Glomerular visceral epithelial cell (primary cell): ENCODE data around the gene ANAPC4.
"Not testable (repeated sequence)": the region's sequence is repeated elsewhere in the genome, so short reads cannot be mapped to it uniquely, and the experiment has no call there.

ENCODE experiments used
- DNase-seq: peaks from one replicate; pipeline ENCODE4 v3.0.0-alpha.2; 2016; ENCODE audit errors: extremely low spot score

The ANAPC4 gene, protein sequence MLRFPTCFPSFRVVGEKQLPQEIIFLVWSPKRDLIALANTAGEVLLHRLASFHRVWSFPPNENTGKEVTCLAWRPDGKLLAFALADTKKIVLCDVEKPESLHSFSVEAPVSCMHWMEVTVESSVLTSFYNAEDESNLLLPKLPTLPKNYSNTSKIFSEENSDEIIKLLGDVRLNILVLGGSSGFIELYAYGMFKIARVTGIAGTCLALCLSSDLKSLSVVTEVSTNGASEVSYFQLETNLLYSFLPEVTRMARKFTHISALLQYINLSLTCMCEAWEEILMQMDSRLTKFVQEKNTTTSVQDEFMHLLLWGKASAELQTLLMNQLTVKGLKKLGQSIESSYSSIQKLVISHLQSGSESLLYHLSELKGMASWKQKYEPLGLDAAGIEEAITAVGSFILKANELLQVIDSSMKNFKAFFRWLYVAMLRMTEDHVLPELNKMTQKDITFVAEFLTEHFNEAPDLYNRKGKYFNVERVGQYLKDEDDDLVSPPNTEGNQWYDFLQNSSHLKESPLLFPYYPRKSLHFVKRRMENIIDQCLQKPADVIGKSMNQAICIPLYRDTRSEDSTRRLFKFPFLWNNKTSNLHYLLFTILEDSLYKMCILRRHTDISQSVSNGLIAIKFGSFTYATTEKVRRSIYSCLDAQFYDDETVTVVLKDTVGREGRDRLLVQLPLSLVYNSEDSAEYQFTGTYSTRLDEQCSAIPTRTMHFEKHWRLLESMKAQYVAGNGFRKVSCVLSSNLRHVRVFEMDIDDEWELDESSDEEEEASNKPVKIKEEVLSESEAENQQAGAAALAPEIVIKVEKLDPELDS

DNA sequence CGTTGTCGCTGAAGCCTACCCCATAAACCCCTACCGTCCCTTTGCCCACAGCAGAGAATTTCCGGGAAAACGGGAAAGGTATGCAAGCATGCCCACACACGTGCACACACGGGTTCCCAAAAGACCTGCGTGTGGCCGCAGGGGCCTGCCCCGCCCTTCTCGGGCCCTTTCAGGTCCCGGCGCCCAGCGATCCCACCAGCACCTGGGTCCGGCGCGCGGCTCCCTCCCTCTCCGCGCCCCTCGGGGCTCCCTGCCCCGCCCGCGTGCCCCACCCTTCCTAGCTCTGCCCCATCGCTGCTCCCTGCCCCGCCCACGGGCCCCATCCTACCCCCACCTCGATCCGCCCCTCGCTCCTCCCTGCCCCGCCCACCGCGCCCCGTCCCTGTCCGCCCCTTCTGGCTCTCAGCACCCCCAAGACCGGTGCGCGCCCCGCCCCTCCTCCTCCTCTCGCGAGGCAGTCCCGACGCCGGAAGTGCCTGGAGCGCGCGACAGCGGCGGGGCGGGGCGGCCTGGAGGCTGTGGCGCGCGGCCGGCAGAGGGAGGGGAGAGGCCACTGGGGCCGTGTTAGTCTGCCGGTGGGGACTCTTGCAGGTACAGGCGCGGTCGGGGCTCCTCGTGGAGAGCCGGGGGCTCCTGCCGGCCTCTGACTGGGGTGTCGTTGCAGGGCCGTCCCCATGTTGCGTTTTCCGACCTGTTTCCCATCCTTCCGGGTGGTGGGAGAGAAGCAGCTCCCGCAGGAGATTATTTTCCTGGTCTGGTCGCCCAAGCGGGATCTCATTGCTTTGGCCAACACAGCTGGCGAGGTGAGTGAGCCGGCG, at the start of gene ANAPC4:
Gene ANAPC4, plus strand, starts transcription at position 510 of the 818 bp plus-strand sequence. Its CDS starts 165 bp downstream, at position 675.
- DNase-seq = peak; percentile 97

DNA sequence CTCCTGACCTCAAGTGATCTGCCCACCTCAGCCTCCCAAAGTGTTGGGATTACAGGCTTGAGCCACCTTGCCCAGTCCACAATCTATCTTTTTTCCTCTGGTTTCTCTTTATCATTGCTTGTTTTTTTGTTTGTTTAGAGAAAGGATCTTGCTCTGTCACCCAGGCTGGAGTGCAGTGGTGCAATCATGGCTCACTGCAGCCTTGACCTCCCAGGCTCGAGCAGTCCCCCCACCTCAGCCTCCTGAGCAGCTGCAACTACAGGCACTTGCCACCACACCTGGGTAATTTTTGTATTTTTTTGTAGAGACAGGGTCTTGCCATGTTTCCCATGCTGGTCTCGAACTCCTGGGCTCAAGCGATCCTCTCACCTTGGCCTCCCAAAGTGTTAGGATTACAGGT, 48.6 kb upstream of the ANAPC4 start:
- DNase-seq = not testable (repeated sequence)

DNA sequence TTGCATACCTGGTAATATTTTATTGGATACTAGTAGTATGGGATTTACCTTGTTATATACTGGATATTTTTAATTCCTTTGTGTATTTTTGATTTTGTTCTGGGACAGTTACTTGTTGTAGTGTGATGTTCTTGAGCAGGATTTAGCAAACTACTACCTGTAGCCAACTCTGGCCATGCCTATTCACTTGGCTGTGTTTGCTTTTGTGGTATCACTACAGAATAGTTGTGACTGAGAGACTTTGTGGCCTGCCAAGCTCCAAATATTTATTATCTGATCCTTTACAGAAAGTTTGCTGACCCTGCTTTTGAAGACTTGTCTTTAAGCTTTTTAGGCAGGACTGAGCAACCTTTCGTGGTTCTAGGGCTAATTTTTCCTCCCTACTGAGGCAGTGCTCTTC, 46.7 kb upstream of the ANAPC4 start:
- no peak for DNase-seq

DNA sequence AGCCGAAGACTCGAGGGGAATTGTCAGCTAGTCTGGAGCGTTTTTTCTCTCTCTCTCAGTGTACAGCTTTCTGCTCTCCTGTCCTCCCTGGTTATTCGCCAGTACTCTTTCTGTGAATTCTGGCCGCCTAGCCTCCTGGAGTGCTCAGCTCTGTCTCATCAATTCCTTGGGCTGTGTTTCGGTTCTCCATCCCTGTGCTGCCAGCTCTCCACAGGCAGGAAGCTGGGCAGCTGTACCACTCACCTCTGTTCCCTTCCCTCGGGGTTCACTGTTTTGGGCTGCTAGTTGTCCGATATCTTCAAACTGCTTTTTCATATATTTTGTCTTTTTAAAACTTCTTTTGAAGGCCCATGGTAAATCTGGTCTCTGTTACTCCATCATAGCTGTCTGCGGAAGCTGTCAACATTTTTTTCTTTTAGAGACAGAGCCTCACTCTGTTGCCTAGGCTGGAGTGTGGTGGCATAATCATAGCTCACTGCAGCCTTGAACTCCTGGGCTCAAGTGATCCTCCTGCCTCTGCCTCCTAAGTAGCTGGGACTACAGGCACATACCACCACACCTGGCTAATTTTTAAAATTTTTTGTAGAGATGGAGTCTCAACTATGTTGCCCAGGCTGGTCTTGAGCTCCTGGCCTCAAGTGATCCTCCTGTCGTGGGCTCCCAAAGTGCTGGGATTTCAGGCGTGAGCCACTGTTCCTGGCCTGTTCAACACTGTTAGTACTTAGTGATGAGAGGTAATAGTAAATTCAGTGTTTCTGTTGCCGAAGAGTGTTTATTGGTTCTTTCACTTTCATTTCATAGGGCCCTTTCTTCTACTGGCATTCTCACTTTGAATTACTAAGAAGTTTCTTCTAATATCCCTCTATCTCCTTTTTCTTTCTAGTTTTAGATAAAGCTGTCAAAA, 45.9 kb upstream of the ANAPC4 start:
- no peak for DNase-seq

DNA sequence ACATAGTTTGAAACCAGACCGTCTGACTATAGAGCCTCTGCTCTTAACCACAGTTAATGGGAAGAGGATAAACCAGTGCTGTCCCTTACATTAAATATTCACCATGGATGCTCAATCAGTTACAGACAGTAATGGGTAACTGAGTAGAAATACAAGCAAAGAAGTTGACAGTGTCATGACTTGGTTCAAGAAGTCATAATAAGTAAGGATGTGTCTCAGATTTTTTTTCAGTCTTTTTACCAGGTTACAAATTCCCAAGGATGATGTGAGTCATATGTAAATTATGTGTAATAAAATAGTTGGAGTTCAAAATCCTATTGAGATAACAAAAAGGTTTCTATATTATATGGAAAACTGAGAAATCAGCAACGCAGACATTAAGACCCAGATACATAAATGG, 33.4 kb upstream of the ANAPC4 start:
- DNase-seq = peak; percentile 13

DNA sequence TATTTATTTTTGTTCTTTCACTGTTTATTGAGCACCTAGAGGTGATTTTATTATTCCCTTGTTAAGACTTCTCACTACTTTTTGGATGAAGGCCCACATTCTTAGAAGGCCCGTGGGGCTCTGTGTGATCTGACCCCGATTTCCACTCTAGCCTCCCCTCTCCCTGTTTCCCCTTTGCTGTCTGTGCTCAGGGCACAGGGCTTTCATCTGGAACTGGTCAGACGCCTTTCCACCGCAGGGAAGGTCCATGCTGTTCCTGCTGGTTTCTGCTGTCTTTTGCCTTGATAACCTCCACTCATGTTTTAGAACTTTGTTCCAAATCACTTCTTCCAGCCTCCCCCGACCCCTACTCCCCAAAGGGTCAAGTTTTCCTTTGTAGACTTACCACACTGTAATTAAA, 31.3 kb upstream of the ANAPC4 start:
- no peak for DNase-seq

DNA sequence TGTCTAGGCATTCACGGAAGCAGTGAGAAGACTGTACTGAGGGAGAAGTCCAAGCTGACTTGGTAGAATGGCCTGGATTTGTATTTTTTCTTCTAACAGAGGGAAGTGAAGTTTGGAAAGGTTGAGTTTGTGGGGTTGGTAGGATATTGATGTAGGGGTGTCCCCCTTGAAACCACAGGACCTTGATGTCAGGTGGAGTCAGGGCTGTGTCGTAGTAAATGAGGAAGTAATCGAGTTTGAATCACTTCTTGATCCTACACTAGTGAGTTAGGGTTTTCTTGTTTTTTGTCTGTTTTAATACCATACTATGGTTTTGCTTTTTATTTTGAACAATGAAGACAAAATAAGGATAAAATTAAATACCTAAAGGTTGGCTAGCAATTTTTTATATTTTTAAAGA, 30.1 kb upstream of the ANAPC4 start:
- no peak for DNase-seq

DNA sequence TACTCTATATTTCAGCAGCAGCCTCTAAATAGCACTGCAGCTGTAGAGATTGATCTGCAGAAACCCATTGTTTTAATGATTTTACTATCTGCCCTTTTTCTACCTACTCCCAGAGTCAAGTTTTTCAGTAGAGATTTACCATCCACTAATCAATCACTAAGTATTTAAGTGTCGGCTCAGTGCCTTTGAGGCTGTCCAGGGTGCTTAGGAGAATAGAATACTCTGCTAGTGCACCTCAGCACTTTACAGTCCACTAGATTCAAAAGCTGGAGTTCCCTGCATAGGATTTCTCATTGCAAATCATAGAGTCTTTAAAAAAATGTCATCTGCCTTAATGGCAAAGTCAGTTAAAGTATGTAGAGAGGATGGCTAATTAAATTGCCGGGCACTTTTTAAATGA, 29.6 kb upstream of the ANAPC4 start:
- no peak for DNase-seq

DNA sequence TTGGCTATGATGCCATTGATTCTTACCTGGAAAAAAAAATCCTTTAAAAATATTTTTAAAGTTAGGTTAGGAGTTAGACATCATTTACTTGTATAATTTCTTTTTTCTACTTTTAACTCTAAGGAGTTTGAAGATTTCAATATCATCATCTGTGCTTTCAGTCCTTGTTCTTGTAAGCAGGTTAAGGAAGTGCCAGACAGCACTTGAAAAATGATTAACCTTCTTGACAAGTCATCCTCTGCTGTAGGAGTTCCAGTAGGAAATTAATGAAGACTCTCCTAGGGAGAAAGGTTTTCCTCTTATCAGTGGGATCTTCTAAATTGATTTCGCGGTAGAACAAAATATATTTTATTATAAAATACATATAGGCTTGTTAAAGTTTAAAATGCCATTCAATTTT, 29.1 kb upstream of the ANAPC4 start:
- DNase-seq = no peak

DNA sequence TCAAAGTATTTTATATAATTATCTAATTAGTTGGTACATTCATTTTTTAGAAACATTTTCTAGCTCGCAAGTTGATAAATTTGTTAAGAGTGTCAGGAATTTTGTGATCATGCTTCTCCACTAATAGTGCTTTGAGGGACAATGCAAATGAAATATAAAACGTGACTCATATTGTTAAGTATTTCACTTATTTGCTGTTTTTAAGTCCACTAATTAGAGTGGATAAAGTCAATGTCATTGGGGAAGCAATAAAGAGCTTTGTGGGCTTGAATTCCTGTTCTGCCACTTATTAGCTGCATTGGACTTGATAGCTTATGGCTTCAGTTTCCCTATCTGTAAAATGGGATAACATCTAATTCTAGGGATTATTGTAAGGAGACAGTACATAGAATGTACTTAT, 26.5 kb upstream of the ANAPC4 start:
- no peak for DNase-seq

DNA sequence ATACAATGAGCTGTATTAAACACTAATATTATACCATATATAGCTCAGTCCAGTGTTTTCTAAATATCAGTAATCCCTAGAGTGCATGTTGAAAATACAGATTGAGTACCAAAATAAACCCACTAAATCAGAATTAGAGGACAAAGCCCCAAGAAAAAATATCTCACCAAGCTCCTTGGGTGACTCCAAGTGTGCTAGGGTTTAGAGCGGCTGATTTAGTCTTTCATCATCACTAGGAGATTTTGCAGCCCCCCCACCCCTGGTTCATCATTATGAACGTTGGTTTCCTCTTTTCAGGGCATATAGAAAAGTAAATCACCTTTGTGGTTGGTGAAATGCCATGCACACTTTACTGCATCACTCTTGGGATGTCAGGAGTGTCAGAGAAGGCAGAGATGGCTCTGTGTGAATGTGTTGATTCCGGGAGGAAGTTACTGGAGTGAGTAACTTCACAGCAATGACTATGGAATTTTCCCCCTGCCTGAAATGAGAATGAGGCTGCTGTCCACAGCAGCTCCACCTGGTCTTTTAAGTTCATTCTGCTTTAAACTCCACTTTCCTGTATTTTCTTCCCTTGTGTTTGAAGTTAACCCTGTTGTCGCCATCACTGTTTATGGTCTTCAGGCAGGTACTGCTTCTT, 25.2 kb upstream of the ANAPC4 start:
- peak; percentile 52 for DNase-seq

DNA sequence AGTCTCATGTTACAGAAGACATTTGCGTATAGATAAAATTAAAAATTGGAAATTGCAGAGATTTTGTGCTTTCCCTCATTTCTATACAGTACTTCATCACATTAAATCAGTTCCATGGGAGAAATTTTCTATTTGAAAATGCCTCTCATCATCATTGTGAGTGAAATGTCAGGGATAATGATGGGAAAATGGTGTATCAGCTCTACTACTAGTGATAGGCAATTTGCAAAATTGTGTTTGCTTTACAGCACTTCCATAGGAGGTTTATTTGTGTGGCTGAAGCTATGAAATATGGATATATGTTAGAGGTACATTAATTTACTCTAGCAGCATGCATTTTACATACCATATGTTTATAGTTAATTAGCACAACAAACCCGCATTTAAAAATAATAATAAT, 21.0 kb upstream of the ANAPC4 start:
- DNase-seq = no peak

DNA sequence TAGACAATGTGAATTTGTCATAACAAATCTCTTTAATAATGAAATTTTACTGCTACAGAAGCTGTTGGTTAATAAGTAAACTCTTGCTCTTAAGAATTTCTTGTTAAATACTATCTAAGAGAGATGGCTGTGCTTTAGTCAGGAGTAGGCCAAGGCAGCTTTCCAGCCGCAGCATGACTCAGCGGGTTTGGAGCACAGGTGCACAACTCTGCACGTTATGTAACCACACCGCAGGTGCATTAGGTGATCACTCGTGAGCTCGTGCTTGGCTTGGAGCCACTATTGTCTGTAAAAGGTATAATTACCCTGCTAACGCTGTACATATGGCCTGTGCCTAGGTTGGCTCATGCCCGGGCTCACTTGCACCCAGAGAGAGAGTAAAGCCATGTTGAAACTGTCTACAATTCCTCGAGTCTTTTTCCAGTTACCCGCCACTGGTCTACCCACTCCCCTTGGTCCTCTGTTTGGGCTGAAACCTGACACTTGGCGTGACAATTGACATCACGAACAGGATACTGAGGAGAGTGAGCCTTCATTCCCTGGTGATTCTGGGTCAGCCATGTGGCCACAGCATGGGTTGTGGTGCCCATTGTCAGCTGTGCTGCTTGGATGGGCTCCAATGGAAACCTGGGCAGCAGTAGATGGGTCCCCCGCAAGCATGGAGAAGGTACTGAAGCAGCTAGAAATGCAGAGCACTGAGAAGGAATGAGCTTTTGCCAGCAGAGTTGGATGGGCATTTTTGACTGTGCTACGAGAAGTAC, 18.4 kb upstream of the ANAPC4 start:
- DNase-seq = peak; percentile 67

DNA sequence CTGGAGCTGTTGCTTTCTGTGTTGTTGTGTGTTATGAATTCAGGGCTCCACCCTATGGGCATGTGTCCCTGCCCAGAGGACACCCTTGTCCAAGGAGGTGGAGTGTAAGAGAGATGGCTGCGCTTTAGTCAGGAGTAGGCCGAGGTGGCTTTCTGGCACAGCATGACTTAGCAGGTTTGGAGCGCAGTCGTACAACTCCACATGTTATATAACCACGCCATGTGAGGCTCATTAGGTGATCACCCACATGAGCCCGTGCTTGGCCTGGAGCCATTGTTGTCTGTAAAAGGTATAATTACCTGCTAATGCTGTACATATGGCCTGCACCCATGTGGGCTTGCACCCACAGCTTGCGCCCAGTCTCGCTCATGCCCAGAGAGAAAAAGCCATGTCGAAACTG, 15.8 kb upstream of the ANAPC4 start:
- no peak for DNase-seq

DNA sequence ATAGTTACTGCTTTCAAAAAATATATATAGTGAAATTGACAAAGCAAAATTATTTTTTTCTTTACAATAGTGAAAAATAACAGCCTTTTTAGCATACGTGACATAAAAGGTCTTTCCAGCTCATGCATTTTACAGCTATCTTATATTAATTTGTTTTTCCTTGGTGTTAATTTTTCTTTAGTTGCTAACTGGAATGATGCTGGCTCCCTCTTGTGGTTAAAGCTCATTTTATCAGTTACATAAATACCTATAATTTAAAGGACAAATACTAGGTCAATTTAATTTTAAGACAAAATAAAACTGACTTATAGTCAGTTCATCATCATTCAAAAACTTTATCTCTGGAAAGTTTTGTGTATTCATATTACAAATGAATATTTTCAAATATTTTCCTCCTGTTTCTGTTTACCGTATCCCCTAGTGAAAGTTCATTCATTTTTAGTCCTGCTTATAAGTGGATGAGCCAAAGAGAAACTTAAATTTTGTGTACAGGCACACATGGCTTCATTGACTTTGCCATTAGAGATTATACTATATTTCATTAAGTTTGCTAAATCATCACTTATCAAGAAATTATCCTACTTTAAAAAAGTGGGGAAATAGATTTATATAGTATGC, 9.9 kb upstream of the ANAPC4 start:
- DNase-seq = peak; percentile 56

DNA sequence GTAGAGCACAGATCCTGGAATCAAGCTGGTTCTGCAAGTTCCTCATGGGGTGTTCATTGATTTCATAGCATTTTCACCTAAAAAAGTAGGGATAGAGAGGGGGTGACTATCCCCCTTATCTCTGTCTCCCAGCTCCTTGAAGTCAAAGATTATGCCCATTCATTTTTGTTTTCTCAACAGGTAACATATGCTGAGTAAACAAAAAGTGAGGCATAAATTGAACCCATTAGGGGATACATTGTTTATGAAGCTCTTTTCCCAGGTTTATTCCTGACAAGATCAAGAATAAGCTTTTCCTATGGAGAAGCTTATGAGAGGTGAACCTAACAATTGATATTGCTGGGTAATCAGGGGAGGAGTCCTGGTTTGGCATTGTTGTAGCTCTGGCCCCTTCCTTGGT, 9.2 kb upstream of the ANAPC4 start:
- no peak for DNase-seq

DNA sequence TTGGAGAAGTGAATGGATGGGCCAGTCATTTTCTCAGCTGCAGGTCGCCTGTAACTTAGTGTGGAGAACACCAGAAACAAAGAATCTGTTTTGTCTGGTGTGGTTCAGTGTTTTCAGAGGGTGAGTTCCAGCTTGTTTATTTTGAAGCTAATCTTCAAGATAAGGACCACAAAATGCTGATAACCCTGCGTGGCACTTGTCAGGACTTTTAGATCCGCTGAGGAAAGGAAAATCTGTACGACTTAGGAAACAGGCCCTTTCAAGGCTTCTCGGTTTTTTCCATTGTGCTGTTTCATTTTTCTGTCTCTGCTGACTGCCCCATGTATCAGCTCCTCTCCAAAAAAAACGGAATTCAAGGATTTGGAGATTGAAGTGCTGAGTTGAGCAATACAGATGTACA, 8.7 kb upstream of the ANAPC4 start:
- no peak for DNase-seq

DNA sequence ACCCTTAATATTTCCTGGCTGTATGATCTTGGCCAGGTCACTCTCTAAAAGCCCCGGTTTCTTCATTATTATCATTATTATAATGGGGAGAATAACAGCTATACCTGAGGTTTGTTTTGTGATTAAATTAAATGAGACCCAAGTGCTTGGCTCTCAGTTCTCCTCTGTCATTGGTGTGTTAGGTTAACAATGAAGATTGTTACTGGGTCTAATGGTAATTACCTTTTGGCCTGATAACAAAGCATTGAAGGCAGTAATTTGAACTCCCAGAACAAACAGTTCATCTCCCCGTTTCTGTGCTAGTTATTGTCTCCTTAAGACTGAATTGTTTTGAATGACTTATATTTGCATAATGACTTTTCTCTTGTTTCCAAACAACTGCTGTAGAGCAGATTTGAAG, 6.8 kb upstream of the ANAPC4 start:
- DNase-seq = no peak

DNA sequence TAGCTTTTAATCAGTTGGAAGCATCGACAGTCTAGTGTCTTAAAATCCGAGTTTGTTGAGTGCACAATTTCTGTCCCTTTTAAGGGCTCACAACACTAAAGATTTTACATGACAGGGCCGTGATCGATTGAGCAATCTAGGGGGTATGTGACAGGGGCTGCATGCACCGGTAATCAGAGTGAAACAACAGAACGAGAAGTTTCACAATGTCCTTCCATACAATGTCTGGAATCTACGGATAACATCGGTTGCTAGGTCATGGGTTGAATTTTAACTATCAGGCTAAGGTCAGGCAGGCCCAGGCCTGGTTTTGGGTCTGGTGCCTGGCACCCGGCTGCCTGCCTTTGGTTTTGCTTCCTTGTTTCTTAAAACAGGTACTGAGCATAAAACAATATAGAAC, 4.5 kb upstream of the ANAPC4 start:
- DNase-seq = not testable (repeated sequence)
